ENCODE results near the gene PCNX1.

Gene PCNX1

GRCh38 chr14:70887737-70888499, 19.3 kb upstream of the PCNX1 start:
- Histone ChIP-seq H3K9ac (ENCODE audit: low read length) (no peak overlapping the region), H3K9me2 (replicated peaks; ENCODE audit: insufficient read depth, low read length) (no peaks in the 10 kb centered on the region), H3K79me2 (ENCODE audit: insufficient read depth, low read length) (no peaks in the 10 kb centered on the region), H3K36me3 (ENCODE audit: low read length) (no peaks in the 10 kb centered on the region), H3F3A (ENCODE audit: insufficient read depth) (no peaks in the 10 kb centered on the region), H2AFZ (ENCODE audit: low read depth, low read length, severe bottlenecking) (no peak overlapping the region), H3K27me3 (ENCODE audit: low read length) (no peaks in the 10 kb centered on the region), H3K27ac (ENCODE audit: low read depth, low read length) (no peak overlapping the region), H4K20me1 (ENCODE audit: low read depth, low read length) (no peaks in the 10 kb centered on the region), H3K4me3 (ENCODE audit: insufficient read depth, low read length, poor library complexity, severe bottlenecking) (no peak overlapping the region), H3K4me2 (ENCODE audit: low read depth, low read length, poor library complexity, severe bottlenecking) (no peak overlapping the region), H3K9me3 (ENCODE audit: insufficient read depth, low read length) (no peaks in the 10 kb centered on the region)
- TF ChIP-seq, protein P1, sequence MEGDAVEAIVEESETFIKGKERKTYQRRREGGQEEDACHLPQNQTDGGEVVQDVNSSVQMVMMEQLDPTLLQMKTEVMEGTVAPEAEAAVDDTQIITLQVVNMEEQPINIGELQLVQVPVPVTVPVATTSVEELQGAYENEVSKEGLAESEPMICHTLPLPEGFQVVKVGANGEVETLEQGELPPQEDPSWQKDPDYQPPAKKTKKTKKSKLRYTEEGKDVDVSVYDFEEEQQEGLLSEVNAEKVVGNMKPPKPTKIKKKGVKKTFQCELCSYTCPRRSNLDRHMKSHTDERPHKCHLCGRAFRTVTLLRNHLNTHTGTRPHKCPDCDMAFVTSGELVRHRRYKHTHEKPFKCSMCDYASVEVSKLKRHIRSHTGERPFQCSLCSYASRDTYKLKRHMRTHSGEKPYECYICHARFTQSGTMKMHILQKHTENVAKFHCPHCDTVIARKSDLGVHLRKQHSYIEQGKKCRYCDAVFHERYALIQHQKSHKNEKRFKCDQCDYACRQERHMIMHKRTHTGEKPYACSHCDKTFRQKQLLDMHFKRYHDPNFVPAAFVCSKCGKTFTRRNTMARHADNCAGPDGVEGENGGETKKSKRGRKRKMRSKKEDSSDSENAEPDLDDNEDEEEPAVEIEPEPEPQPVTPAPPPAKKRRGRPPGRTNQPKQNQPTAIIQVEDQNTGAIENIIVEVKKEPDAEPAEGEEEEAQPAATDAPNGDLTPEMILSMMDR (IDR thresholded peaks at IDR 0.05; ENCODE audit: insufficient read depth, low read length, poor library complexity, severe bottlenecking), result no peak
- no peak for TF ChIP-seq EZH2phosphoT487 (conservative IDR thresholded peaks at IDR 0.05; ENCODE audit: low read length)

- no peaks in the 10 kb centered on the region for H3K9me3 ChIP-seq (ENCODE audit: insufficient read depth, low read length)
- no peak overlapping the region for H3K4me3 ChIP-seq (ENCODE audit: insufficient read depth, low read length, poor library complexity, severe bottlenecking)
- no peak overlapping the region for H2AFZ ChIP-seq (ENCODE audit: low read depth, low read length, severe bottlenecking)
- no peaks in the 10 kb centered on the region for H4K20me1 ChIP-seq (ENCODE audit: low read depth, low read length)
- no peaks in the 10 kb centered on the region for H3K9me2 ChIP-seq (replicated peaks; ENCODE audit: insufficient read depth, low read length)
- H3K27me3 ChIP-seq (ENCODE audit: low read length), result no peaks in the 10 kb centered on the region
- no peak overlapping the region for H3K9ac ChIP-seq (ENCODE audit: low read length)
- H3K27ac ChIP-seq (ENCODE audit: low read depth, low read length), result no peak overlapping the region
- no peaks in the 10 kb centered on the region for H3K79me2 ChIP-seq (ENCODE audit: insufficient read depth, low read length)
- H3F3A ChIP-seq (ENCODE audit: insufficient read depth), result no peaks in the 10 kb centered on the region
- H3K4me2 ChIP-seq (ENCODE audit: low read depth, low read length, poor library complexity, severe bottlenecking), result no peak overlapping the region
- H3K36me3 ChIP-seq (ENCODE audit: low read length), result no peaks in the 10 kb centered on the region
- TF ChIP-seq, protein P1 (IDR thresholded peaks at IDR 0.05; ENCODE audit: insufficient read depth, low read length, poor library complexity, severe bottlenecking), result no peak
- TF ChIP-seq EZH2phosphoT487 (conservative IDR thresholded peaks at IDR 0.05; ENCODE audit: low read length), result no peak
Observed at GRCh38 chr14:70888681-70889175, 18.5 kb upstream of the PCNX1 start.

GRCh38 chr14:70889555-70889954, 17.7 kb upstream of the PCNX1 start:
- no peaks in the 10 kb centered on the region for H3K9me3 ChIP-seq (ENCODE audit: insufficient read depth, low read length)
- no peak overlapping the region for H2AFZ ChIP-seq (ENCODE audit: low read depth, low read length, severe bottlenecking)
- no peak for TF ChIP-seq EZH2phosphoT487 (conservative IDR thresholded peaks at IDR 0.05; ENCODE audit: low read length)
- TF ChIP-seq, protein P1 (IDR thresholded peaks at IDR 0.05; ENCODE audit: insufficient read depth, low read length, poor library complexity, severe bottlenecking), result no peak

More at GRCh38 chr14:70889555-70889954, 17.7 kb upstream of the PCNX1 start:
- H3K9me2 ChIP-seq (replicated peaks; ENCODE audit: insufficient read depth, low read length), result no peaks in the 10 kb centered on the region
- H3K4me2 ChIP-seq (ENCODE audit: low read depth, low read length, poor library complexity, severe bottlenecking), result no peak overlapping the region
- H3K27ac ChIP-seq (ENCODE audit: low read depth, low read length), result no peak overlapping the region
- H3K9ac ChIP-seq (ENCODE audit: low read length), result no peak overlapping the region
- H3K36me3 ChIP-seq (ENCODE audit: low read length), result no peaks in the 10 kb centered on the region
- no peak overlapping the region for H3K4me3 ChIP-seq (ENCODE audit: insufficient read depth, low read length, poor library complexity, severe bottlenecking)
- no peaks in the 10 kb centered on the region for H4K20me1 ChIP-seq (ENCODE audit: low read depth, low read length)
- H3F3A ChIP-seq (ENCODE audit: insufficient read depth), result no peaks in the 10 kb centered on the region
- H3K27me3 ChIP-seq (ENCODE audit: low read length), result no peaks in the 10 kb centered on the region
- no peaks in the 10 kb centered on the region for H3K79me2 ChIP-seq (ENCODE audit: insufficient read depth, low read length)

Data from SU-DHL-6 (cell line).